Skeletal muscle cell (primary cell): Measurements from ENCODE around the gene PDCD11.
A peak's percentile ranks its signal among the peaks of the same experiment; 100 is the strongest.

Experiments
- DNase-seq: peaks from one replicate; pipeline ENCODE4 v3.0.0-alpha.2; 2010; ENCODE audit warnings: low read depth
- H3K4me3 ChIP-seq: 2 replicates; pipeline ENCODE4 v1.5.1; 2011; ENCODE audit warnings: low read depth, mild to moderate bottlenecking, control low read depth, low read length, moderate library complexity

PDCD11 gene

GRCh38 chr10:103448746-103449145, 52.3 kb downstream of the PDCD11 start:
- no peak overlapping the region for H3K4me3 ChIP-seq
- DNase-seq: peak; percentile 85

DNA sequence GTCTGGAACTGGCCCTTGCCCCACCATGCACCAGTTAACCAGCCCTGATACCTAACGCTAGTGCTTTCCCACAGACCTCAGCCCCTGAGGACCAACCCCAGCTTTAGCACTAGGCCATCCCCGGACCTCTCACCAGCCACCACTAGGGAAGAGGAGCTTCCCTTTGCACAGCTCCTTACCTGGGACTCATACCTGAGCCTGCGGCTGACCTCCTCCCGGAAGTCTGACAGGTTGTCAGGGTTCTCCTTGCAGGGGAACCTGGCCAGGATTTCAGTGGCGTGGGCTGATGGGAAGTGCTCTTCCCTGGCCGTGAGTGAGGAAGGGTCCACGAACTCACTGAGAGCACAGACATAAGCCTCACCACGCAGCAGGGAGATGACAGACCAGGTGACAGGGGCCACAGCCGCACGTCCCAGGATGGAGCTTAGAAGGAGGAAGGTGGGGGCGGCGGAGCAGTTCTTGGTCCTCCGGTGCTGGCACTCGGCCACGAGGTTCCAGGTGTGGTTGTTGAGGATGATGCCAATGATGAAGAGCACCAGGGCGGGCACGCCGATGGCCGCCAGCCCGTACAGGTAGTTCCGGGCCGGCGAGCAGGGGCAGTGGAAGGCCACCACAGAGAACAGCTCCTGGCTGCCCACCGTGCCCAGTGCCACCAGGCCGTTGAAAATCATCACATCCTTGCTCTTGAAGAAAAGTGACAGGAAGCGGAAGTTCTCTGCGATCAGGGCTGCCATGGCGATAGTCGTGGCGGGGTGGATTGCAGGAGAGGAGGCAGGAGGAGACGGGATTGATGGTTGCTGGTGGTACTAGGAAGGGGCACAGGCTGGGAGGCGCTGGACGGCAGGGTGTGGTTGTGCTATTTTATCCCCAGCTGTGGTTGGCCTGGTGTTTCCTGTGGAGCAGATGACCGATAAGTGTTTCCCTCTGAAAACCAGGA, 53.0 kb downstream of the PDCD11 start:
- no peak for DNase-seq
- no peak overlapping the region for H3K4me3 ChIP-seq

DNA sequence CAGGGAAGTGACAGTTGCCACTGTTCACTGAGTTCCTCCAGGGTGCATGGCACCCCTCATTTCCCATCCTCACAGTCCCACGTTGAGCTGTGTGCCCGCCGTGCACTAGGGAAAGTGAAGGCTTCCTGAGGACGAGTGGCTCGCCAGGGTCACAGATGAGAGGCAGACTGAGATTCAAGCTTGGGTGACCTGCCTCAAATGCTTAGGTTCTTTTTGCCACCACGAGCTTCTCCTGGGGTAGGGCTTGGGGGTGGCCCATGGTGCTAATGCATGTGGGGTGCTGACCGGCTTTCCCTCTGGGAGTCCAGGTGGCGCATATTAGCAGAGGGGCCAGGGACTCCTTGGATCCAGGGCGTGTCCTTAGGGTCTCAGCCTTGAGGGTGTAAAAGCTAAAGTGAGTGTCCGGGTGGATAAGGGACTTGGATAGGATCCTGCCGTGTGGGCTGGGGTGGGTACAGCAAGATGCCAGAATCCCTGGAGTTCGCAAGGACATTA, 53.8 kb downstream of the PDCD11 start:
- no peak for DNase-seq
- H3K4me3 ChIP-seq: no peak overlapping the region

- DNase-seq: no peak
- H3K4me3 ChIP-seq: peak overlapping the region; percentile 57
These were observed 54.8 kb downstream of the PDCD11 start for GRCh38 chr10:103451091-103451813.

DNA sequence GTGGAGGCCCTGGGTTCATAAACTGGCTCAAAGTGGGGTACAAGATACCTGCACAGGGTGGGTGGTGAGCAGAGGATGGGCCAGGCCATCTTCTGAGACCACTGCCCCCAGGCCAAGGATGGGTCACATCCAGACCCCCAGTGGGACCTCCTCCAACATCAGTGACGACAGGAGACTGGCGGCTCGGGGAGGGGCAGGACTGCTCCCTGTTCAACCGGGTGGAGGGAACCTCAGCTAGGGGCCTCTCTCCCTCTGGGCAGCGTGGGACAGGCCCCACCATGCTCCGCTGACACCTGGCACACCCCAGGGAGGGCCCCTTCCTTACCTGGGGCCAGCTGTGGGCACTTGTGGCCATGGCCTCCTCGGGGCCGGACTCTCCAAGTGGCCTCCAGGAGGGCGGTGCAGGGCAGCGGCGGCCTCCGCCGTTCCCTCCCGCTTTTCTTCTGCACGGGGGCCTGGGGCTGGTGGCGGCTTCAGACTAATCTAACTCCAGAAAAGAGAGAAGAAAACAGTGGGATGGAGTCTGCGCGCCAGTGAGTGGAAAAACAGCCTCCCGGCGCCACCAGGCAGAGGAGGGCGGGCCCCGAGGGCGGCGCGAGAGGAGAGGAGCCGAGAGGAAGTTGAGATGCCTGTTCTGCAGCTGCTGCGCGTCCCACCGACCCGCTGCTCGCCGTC, 55.5 kb downstream of the PDCD11 start, which contains the start of gene CALHM2:
CALHM2 (minus strand) TSS at position 540 of the 675 bp plus-strand sequence. CDS start 2,429 bp downstream, outside the sequence.
- peak within 1 kb of the TSS; percentile 57 for H3K4me3 ChIP-seq
- no peak for DNase-seq

GRCh38 chr10:103452506-103453230, 56.2 kb downstream of the PDCD11 start:
- DNase-seq: no peak
- peak overlapping the region; percentile 57 for H3K4me3 ChIP-seq

GRCh38 chr10:103454026-103454425, 57.6 kb downstream of the PDCD11 start:
- no peak overlapping the region for H3K4me3 ChIP-seq
- no peak for DNase-seq

GRCh38 chr10:103455235-103455634, 58.8 kb downstream of the PDCD11 start:
- H3K4me3 ChIP-seq: no peak overlapping the region
- DNase-seq: no peak

DNA sequence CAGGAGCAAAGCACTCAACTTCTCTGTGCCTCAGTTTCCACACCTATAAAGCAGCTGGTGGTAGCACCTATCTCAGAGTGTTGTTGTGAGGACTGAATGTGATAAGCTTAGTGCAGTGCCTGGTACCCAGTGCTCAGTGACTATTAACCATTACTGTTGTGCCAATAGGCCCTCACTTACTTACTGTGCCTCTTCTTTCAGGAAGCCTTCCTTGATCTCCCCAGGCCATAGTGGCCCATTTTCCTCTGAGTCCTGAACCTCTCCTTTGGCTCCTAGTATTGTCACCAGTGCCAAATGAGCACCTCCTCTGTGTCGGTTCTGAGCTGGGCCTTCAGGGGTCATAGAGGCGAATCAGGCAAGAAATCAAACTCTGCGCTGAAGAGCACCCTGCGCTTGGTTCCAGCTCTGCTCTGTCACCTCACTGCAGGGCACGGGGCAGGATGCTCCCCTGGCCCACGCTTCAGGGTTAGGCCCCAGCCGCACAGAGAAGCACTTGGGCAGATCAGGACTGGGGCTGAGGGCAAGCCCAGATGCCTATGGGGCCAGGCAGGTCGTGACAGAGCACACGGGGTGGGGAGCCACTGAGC, 59.7 kb downstream of the PDCD11 start:
- no peak for DNase-seq
- H3K4me3 ChIP-seq: no peak overlapping the region

DNA sequence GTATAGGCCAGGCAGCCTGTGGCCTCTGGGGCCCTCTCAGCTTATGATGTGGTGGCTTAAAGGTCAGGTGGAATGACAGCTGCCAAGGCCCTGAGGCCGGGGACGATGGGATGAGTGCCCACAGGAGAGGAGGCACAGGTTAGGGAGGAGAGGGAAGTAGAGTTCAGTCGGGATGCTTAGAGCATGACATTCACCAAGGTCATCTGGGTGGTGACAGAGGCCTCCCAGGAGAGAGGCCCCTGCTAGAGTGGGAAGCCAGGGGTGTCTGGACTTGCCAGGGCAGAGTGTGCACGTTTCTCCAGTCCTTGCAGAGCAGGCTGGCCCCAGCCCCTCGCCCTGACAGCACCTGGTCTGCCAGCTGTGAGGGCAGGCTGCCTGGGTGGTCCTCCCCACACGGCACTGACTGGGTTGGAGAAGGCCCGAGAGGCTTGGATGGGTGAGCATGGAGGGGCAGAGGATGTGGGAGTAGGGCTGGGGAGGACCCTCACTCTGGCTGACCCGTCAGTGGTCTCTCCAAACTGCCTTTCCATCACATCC, 60.8 kb downstream of the PDCD11 start:
- no peak for DNase-seq
- no peak overlapping the region for H3K4me3 ChIP-seq

GRCh38 chr10:103457896-103458583, 61.6 kb downstream of the PDCD11 start:
- DNase-seq: no peak
- no peak overlapping the region for H3K4me3 ChIP-seq

GRCh38 chr10:103458720-103459119, 62.3 kb downstream of the PDCD11 start, which contains the start of gene CALHM1:
Gene CALHM1 (minus strand): TSS chr10:103458900. CDS start chr10:103458751, 149 bp downstream.
- H3K4me3 ChIP-seq: no peak within 1 kb of the TSS
- no peak for DNase-seq

DNA sequence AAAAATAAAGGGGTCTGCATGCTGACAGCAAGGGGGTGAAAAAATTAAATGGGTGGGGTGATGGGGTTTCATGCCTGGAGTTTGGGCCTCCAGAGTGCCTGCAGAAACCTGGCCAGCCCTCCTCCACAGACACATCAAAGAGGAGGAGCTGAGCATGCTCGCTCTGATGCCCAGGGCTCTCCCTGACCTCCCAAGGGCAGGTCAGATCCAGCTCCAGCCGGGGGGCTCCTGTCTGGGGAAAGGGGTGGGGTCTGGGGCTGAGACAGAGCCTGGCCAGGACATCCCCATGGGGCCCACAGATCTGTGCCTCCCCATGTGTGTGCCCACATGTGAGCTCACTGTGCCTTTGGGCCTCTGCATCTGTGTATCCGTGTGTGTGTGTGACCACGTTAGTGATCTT, 63.2 kb downstream of the PDCD11 start:
- no peak for DNase-seq
- H3K4me3 ChIP-seq: no peak overlapping the region

DNA sequence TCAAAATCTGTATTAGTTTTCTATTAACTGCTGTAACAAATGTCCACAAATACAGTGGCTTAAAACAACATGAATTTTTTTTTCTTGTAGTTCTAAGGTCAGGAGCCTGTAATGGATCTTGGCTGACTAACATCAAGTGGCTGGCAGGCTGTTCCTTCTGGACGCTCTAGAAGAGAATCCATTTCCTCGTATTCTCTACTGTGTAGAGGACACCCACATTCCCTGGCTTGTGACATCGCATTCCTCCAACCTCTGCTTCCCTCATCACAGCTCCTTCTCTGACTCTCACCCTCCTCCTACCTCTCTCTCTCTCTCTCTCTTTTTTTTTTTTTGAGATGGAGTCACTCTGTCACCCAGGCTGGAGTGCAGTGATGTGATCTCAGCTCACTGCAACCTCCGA, 67.1 kb downstream of the PDCD11 start:
- no peak for DNase-seq
- no peak overlapping the region for H3K4me3 ChIP-seq

GRCh38 chr10:103465411-103466179, 69.2 kb downstream of the PDCD11 start:
- no peak overlapping the region for H3K4me3 ChIP-seq
- no peak for DNase-seq

DNA sequence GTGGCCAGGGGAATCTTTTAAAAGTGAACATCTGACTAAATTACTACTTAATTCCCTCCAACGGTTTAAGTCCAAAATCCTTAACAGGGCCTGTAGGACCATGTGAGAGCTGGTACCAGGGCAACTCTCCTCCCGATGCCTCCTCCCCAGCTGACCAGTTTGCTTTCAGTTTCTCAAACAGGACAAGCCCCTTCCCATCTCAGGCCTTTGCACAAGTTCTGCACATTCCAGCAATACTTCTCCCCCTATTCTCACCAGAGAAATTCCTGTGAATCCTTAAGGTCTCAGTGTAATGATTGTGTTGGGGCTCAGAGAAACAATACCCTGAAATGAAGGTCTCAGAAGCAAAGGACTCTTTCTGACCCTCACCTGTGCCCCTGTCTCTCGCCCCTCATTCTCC, 70.3 kb downstream of the PDCD11 start:
- no peak overlapping the region for H3K4me3 ChIP-seq
- DNase-seq: no peak

DNA sequence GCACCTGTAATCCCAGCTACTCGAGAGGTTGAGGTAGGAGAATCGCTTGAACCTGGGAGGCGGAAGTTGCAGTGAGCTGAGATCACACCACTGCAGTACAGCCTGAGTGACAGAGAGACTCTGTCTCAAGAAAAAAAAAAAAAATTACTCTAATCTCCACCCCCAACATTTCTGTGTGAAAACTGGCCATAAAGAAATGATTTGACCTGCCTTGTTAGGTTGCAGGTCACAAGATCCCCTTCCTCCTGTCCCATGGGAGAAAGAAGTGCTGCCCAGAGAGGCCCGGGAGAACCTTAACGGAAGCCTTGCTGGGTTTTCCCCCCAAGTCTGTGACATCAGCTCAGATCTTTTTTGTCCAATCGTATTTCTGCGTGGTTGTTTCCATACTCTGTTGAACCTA, 71.0 kb downstream of the PDCD11 start:
- no peak for DNase-seq
- no peak overlapping the region for H3K4me3 ChIP-seq
